HCT116 (cell line): ENCODE data around the gene TCP11.

Experiments
- CEBPB ChIP-seq: IDR thresholded peaks from 2 replicates; pipeline ENCODE4 v1.6.1; 2012; ENCODE audit warnings: low read depth
- CTCF ChIP-seq, 3 experiments: fragments of 200-600 bp in 1 of 3; sonication (generic) in 1 of 3; IDR thresholded peaks in 2 of 3; conservative IDR thresholded peaks in 1 of 3; 2 replicates each; pipeline ENCODE4 v1.5.1; 2012 to 2017; ENCODE audit warnings: low read depth in 2 of 3, low read length in 2 of 3, antibody characterized with exemption in 1 of 3, borderline replicate concordance in 1 of 3, control low read depth in 1 of 3, mild to moderate bottlenecking in 1 of 3, mixed read lengths in 1 of 3, mixed run types in 1 of 3, moderate library complexity in 1 of 3; ENCODE audit not compliant: insufficient read depth in 1 of 3
- POLR2A ChIP-seq: IDR thresholded peaks from 2 replicates; pipeline ENCODE4 v1.7.0; 2011; ENCODE audit warnings: borderline replicate concordance; ENCODE audit not compliant: insufficient read depth, insufficient read length; ENCODE audit errors: extremely low read depth
- POLR2AphosphoS5 ChIP-seq: IDR thresholded peaks from 2 replicates; pipeline ENCODE4 v1.6.1; 2011; ENCODE audit warnings: mild to moderate bottlenecking, low read depth, low read length, moderate library complexity
- REST ChIP-seq: IDR thresholded peaks from 2 replicates; pipeline ENCODE4 v1.6.1; 2012; ENCODE audit warnings: low read depth
- SIN3A ChIP-seq: IDR thresholded peaks from 2 replicates; pipeline ENCODE4 v1.6.1; 2012; ENCODE audit warnings: low read depth
- SP1 ChIP-seq: IDR thresholded peaks from 2 replicates; pipeline ENCODE4 v1.6.1; 2012; ENCODE audit warnings: low read depth
- ZFX ChIP-seq: fragments of 450-650 bp; IDR thresholded peaks from 2 replicates; pipeline ENCODE4 v1.6.1; 2017

- no peak for TF ChIP-seq POLR2AphosphoS5
- TF ChIP-seq SIN3A: no peak
- no peak for TF ChIP-seq CTCF (IDR thresholded peaks at IDR 0.05 in 2 of 3, conservative IDR thresholded peaks at IDR 0.05 in 1 of 3; ENCODE audit: borderline replicate concordance in 1 of 3, insufficient read depth in 1 of 3, low read depth in 2 of 3, low read length in 2 of 3)
- no peak for TF ChIP-seq ZFX
- no peak for TF ChIP-seq POLR2A
- TF ChIP-seq REST: no peak
- TF ChIP-seq SP1: no peak
- no peak for TF ChIP-seq CEBPB
Measured at GRCh38 chr6:35170891-35171290, 29.8 kb upstream of the TCP11 start.
